Upper lobe of left lung (tissue), 6 donors: Measurements from ENCODE around the gene MXRA7. TPM values are rescaled to one million over a fixed set of nuclear protein-coding genes. Genes with fewer than 3 reads are reported as not detected.
"Not testable (repeated sequence)": the region's sequence is repeated elsewhere in the genome, so short reads cannot be mapped to it uniquely, and the experiment has no call there.

Experiments used
- ATAC-seq, 2 donors: fragments of 200-7000 bp; cut with Tn5 transposase; one replicate each; pipeline ENCODE4 v1.9.1; 2022; ENCODE audit warnings: mild to moderate bottlenecking in 2 of 2, moderate library complexity in 2 of 2; ENCODE audit not compliant: low FRiP score in 2 of 2
- DNase-seq, 2 donors: peaks; one replicate each; pipeline ENCODE4 v3.0.0-alpha.2; 2019 to 2020
- H3K27ac ChIP-seq, 4 donors: fragments of 200-600 bp; sonication (generic); one replicate each; pipeline ENCODE4 v1.5.1; 2016 to 2019
- H3K27me3 ChIP-seq, 4 donors: fragments of 200-600 bp; sonication (generic); one replicate each; pipeline ENCODE4 v1.5.1; 2017 to 2019
- H3K36me3 ChIP-seq, 4 donors: fragments of 200-600 bp; sonication (generic); one replicate each; pipeline ENCODE4 v1.5.1; 2016 to 2019
- H3K4me1 ChIP-seq, 4 donors: fragments of 200-600 bp; sonication (generic); one replicate each; pipeline ENCODE4 v1.5.1; 2018 to 2019
- H3K4me3 ChIP-seq, 4 donors: fragments of 200-600 bp; sonication (generic); one replicate each; pipeline ENCODE4 v1.5.1; 2017 to 2019; ENCODE audit warnings: mild to moderate bottlenecking in 2 of 4, moderate library complexity in 1 of 4
- H3K9me3 ChIP-seq, 4 donors: fragments of 200-600 bp; sonication (generic); one replicate each; pipeline ENCODE4 v1.5.1; 2018 to 2019
- EP300 ChIP-seq, 4 donors: sonication (generic); formaldehyde crosslinking; IDR thresholded peaks; one replicate each; pipeline ENCODE4 v1.5.1; 2017; ENCODE audit warnings: antibody characterized with exemption in 4 of 4, control low read depth in 2 of 4
- POLR2A ChIP-seq, 4 donors: fragments of 450-650 bp; IDR thresholded peaks; one replicate each; pipeline ENCODE4 v1.5.1; 2016 to 2017; ENCODE audit warnings: antibody characterized with exemption in 4 of 4, mild to moderate bottlenecking in 2 of 4
- POLR2AphosphoS5 ChIP-seq, 2 donors: sonication (generic); formaldehyde crosslinking; IDR thresholded peaks; one replicate each; pipeline ENCODE4 v1.5.1; 2017; ENCODE audit warnings: antibody characterized with exemption in 2 of 2
- WGBS, 2 donors: methylation state at CpG; one replicate each; pipeline ENCODE4 v1.1.5; 2017 to 2018; 5-methylcytosine and 5-hydroxymethylcytosine counted together
- total RNA-seq, 6 donors: library from RNA; depleted of rRNA in 4 of 6; stranded (reverse); fragments of >200 nt in 4 of 6; gene quantifications; one replicate each; pipeline versions ENCODE4 v1.1.0 to v1.2.1, GENCODE V29; 2016 to 2021
- TF ChIP-seq, protein P1 (sequence below), 6 experiments: fragments of 450-650 bp in 4 of 6; fragments of 200-600 bp in 2 of 6; sonication (generic) in 2 of 6; IDR thresholded peaks; one replicate each; pipeline ENCODE4 v1.5.1; 2016 to 2019; ENCODE audit warnings: antibody characterized with exemption in 6 of 6
- donor health status: DM: no; HTN: no; CAD: no; lungs with moderate emphysema.
- donor health status: DM: no; HTN: yes; CAD: no; lungs with severe emphysema.

The MXRA7 gene
- total RNA-seq, 6 donors from 2014 or later: 21.0 to 147 (median 73.5) TPM

DNA sequence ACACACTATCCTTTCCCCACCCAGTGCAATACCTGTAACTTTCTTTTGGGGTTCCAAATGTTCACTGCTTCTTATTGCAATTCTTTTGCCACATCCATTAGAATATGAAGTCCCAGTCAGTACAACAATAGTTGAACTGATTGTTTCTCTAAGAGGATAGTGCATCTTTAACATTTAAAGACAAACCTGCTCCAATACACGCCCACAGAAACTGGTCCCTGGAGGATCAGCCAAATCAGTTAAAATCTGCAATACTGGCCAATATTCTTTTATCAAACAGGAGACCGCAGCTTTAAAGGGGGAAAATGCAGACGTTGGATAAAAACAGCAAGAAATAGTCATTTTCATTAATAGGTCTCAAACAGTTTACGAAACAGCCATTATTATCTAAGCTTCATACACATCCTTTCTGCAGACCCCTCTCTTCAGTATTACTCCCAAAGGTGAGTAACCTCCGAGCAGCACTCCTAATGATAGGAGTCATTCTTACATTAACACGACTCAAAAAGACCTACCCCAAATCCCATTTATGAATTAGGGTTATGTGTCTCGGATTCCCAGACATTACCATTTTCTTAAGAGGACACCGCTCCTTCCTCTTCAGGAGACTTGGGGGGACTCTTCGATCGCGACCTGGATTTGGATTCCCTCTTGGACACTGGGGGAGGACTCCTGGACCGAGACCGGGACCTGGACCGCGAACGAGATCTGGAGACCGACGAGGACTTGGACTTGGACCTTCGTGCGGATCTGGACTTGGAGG lies 25.0 kb upstream of the MXRA7 start:
- no peak for DNase-seq
- H3K36me3 ChIP-seq: peaks cover 13 to 54% (median 41%) of the 10 kb centered on the region in 4 donors
- 2% methylated on average over 19 of the region's 20 CpGs for WGBS, 2 donors

DNA sequence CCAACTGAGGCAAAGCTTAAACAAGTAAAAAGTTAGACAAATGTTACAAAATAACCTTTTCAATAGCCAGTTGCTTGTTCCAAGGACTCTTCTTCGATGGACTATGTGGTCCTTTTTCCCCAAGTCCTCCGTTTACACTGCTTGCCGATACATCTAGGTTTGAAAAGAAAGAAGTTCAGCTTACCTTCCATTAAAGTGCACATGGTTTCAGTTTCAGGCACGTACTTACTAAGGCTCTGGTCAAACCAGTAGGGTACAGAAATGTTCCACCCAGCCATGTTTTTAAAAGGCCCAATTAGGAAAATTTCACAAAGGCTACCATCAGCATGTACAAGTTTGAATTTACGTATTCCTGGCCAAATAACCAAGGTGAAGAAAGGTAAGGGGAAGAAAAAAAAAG lies 24.2 kb upstream of the MXRA7 start:
- no peaks in the 10 kb centered on the region for H3K9me3 ChIP-seq
- DNase-seq (no peak), ATAC-seq (no peak)
- WGBS, 2 donors: 7% methylated on average over 5 of the region's 5 CpGs
- H3K36me3 ChIP-seq: peaks cover 13 to 59% (median 42%) of the 10 kb centered on the region in 4 donors
- TF ChIP-seq, protein P1, sequence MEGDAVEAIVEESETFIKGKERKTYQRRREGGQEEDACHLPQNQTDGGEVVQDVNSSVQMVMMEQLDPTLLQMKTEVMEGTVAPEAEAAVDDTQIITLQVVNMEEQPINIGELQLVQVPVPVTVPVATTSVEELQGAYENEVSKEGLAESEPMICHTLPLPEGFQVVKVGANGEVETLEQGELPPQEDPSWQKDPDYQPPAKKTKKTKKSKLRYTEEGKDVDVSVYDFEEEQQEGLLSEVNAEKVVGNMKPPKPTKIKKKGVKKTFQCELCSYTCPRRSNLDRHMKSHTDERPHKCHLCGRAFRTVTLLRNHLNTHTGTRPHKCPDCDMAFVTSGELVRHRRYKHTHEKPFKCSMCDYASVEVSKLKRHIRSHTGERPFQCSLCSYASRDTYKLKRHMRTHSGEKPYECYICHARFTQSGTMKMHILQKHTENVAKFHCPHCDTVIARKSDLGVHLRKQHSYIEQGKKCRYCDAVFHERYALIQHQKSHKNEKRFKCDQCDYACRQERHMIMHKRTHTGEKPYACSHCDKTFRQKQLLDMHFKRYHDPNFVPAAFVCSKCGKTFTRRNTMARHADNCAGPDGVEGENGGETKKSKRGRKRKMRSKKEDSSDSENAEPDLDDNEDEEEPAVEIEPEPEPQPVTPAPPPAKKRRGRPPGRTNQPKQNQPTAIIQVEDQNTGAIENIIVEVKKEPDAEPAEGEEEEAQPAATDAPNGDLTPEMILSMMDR (IDR thresholded peaks at IDR 0.05): no peak
- TF ChIP-seq POLR2AphosphoS5 (IDR thresholded peaks at IDR 0.05) (no peak), EP300 (IDR thresholded peaks at IDR 0.05) (no peak)
- H3K4me3 ChIP-seq: peak overlapping the region; percentile 69 to 100 (median 86)
- no peaks in the 10 kb centered on the region for H3K27me3 ChIP-seq
- H3K27ac ChIP-seq: peak overlapping the region in 3 of 4 donors; percentile 96 to 100 (median 98)
- H3K4me1 ChIP-seq: peaks cover 59 to 66% (median 61%) of the 10 kb centered on the region in 4 donors

More for the DNA sequence above, 25.0 kb upstream of the MXRA7 start:
- Histone ChIP-seq H3K27me3 (no peaks in the 10 kb centered on the region), H3K4me1 (peaks cover 59 to 69% (median 66%) of the 10 kb centered on the region in 4 donors), H3K9me3 (no peaks in the 10 kb centered on the region), H3K27ac (peak overlapping the region; percentile 96 to 100 (median 99)), H3K4me3 (peak overlapping the region; percentile 69 to 100 (median 86))
- TF ChIP-seq EP300 (IDR thresholded peaks at IDR 0.05): no peak
- no peak for ATAC-seq

DNA sequence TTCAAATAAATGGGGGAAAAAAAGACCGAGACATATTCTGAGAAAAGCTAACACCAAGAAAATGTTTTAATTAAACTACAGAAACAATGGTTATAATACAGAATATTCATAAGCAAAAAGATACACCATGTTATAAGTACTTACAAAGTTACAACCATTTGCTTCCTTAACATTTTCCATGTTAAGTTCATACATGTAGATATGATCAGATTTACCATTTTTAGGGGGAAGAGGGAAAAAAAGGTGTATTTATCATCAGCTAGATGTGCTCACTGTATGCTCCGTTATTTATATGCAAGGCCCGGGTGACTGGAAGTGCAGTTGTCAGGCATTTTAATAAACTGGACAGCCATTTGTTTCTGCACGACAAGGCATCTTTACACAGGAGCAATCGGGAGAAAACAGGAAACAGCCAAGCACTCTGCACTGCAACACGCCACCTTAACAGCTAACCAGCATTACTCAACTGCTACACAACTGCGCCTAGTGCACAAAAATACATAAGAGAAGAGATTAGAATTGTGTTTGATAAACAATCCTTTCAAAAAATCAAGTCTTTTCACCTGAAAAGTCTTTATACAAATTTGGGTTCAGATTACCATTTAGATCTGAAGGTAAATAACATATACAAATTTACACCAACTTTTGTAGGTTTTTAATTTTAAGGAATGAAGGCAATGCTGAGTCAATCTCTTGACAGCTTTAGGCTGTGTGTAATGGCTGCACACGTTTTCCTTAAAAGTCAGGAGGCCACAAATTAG lies 23.5 kb upstream of the MXRA7 start:
- peaks cover 13 to 65% (median 42%) of the 10 kb centered on the region in 4 donors for H3K36me3 ChIP-seq
- no peak for ATAC-seq
- H3K9me3 ChIP-seq: no peaks in the 10 kb centered on the region
- H3K4me3 ChIP-seq: peak overlapping the region in 3 of 4 donors; percentile 69 to 98 (median 74)
- peak overlapping the region in 3 of 4 donors; percentile 96 to 100 (median 98) for H3K27ac ChIP-seq
- peak in 1 of 2 donors; percentile 14 for TF ChIP-seq POLR2AphosphoS5 (IDR thresholded peaks at IDR 0.05)
- TF ChIP-seq POLR2A (IDR thresholded peaks at IDR 0.05): no peak
- DNase-seq: peak in 1 of 2 donors; percentile 55
- H3K27me3 ChIP-seq: no peaks in the 10 kb centered on the region
- 16% methylated on average over 8 of the region's 8 CpGs for WGBS, 2 donors
- peaks cover 53 to 67% (median 58%) of the 10 kb centered on the region in 4 donors for H3K4me1 ChIP-seq

DNA sequence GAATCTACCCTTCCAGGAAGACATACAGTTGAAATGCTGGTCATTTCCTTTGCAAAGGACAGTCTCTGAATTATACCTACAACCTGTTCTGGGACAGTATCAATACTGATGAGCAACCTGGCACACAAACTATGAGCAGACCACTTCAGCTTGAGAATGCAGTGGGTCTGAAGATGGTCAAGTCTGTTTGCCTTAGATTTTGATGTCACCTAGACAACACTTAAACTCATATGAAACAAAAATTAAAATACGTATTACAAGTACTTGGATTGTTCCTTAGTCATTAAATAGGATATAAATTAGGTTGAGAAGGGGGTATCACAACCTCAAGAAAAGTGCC lies 22.8 kb upstream of the MXRA7 start:
- WGBS, 2 donors: 62 to 63% methylated on average over 1 of the region's 1 CpG
- H3K4me3 ChIP-seq: peak overlapping the region in 1 of 4 donors; percentile 74
- peaks cover 13 to 65% (median 42%) of the 10 kb centered on the region in 4 donors for H3K36me3 ChIP-seq
- DNase-seq (no peak), ATAC-seq (no peak)
- H3K9me3 ChIP-seq: no peaks in the 10 kb centered on the region
- TF ChIP-seq EP300 (IDR thresholded peaks at IDR 0.05) (no peak), POLR2A (IDR thresholded peaks at IDR 0.05) (no peak), POLR2AphosphoS5 (IDR thresholded peaks at IDR 0.05) (no peak)
- TF ChIP-seq, protein P1 (IDR thresholded peaks at IDR 0.05): no peak
- peak overlapping the region in 2 of 4 donors; percentile 98 to 100 for H3K27ac ChIP-seq
- H3K4me1 ChIP-seq: peaks cover 46 to 67% (median 57%) of the 10 kb centered on the region in 4 donors
- no peaks in the 10 kb centered on the region for H3K27me3 ChIP-seq

DNA sequence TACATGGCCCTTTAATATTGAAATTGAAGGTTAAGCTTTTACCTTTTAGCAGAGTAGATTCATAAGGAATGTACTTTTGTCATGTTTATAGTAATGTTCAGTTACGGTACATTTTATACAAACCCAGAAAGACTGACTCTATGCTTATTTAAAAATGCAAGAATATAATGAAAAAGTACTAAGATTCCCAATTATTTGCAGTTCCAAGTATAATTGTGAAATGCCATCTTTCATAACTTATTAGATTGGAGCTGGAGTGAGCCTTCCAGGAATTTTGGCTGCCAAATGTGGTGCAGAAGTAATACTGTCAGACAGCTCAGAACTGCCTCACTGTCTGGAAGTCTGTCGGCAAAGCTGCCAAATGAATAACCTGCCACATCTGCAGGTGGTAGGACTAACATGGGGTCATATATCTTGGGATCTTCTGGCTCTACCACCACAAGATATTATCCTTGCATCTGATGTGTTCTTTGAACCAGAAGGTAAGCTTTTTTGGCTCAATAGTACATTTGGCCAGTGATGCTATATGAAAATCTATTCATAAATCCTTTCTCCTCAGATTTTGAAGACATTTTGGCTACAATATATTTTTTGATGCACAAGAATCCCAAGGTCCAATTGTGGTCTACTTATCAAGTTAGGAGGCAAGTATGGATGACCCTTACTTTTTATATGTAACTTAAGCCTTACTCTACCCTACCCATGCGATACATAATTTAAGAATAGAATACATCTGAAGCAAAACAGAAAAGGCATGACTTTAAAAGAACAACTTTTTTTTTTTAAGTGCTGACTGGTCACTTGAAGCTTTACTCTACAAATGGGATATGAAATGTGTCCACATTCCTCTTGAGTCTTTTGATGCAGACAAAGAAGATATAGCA lies 22.2 kb upstream of the MXRA7 start:
- ATAC-seq: no peak
- Histone ChIP-seq H3K9me3 (no peaks in the 10 kb centered on the region), H3K4me3 (no peak overlapping the region), H3K4me1 (peaks cover 46 to 68% (median 61%) of the 10 kb centered on the region in 4 donors), H3K27ac (peak overlapping the region in 2 of 4 donors; percentile 2 to 98), H3K27me3 (no peaks in the 10 kb centered on the region), H3K36me3 (peaks cover 13 to 65% (median 42%) of the 10 kb centered on the region in 4 donors)
- TF ChIP-seq, protein P1 (IDR thresholded peaks at IDR 0.05): no peak
- no peak for TF ChIP-seq POLR2AphosphoS5 (IDR thresholded peaks at IDR 0.05)
- DNase-seq: no peak
- WGBS, 2 donors: 63 to 75% methylated on average over 3 of the region's 3 CpGs

DNA sequence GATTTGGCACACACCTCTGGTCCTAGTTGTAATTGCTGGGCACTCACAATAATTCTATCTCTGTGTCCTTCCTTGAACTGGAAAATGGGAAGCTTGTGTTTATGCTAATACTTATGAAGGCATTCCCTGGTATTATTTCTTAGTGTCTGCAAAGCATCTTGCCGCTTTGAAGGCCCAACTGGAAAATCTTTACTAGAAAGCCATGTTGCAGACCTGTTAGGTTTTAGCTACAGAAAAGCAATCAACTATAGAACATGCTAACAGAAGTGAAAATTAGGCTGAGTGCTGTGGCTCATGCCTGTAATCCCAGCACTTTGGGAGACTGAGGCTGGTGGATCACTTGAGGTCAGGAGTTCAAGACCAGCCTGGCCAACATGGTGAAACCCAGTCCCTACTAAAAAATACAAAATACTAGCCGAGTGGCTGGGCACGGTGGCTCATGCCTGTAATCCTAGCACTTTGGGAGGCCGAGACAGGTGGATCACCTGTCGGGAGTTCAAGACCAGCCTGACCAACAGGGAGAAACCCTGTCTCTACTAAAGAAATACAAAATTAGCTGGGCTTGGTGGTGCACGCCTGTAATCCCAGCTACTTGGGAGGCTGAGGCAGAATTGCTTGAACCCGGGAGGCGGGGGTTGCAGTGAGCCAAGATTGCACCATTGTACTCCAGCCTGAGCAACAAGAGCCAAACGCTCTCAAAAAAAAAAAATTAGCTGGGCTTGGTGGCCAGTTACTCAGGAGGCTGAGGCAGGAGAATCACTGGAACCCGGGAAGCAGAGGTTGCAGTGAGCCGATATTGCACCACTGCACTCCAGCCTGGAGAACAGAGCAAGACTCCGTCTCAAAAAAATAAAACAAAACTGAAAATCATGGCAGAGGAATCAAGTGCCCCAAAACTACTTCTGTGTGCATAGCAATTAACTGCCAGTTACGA lies 21.3 kb upstream of the MXRA7 start:
- H3K27me3 ChIP-seq, ATAC-seq, H3K4me3 ChIP-seq, H3K9me3 ChIP-seq, DNase-seq: not testable (repeated sequence)
- H3K27ac ChIP-seq: peak overlapping the region in 2 of 4 donors; percentile 2 to 36
- 84 to 87% methylated on average over 13 of the region's 13 CpGs for WGBS, 2 donors
- peaks cover 53 to 78% (median 68%) of the 10 kb centered on the region in 4 donors for H3K4me1 ChIP-seq
- H3K36me3 ChIP-seq: peaks cover 13 to 65% (median 42%) of the 10 kb centered on the region in 4 donors
